Putamen (tissue), 1 donor: Measurements from ENCODE around the gene ABHD16B.

Experiments used
- DNase-seq: peaks from one replicate; pipeline ENCODE4 v3.0.0-alpha.2; 2016; ENCODE audit warnings: low spot score

ABHD16B gene

DNA sequence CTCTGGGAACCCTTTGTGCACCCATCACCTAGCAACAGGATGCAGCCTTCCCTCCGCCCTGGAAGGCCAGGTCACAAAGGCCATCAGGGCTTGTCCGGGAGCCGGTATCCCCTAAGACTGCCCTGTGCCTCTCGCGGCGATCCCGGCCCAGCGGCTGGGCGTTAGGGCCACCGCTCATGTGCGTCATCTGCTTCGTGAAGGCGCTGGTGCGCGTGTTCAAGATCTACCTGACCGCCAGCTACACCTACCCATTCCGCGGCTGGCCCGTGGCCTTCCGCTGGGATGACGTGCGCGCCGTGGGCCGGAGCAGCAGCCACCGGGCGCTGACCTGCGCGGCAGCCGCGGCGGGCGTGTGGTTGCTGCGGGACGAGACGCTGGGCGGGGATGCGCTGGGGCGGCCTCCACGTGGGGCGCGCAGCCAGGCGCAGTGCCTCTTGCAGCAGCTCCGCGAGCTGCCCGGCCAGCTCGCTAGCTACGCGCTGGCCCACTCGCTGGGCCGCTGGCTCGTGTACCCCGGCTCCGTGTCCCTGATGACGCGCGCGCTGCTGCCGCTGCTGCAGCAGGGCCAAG, at the start of gene ABHD16B:
ABHD16B (plus strand) TSS at position 134 of the 570 bp plus-strand sequence; CDS start at position 177, 43 bp downstream.
- DNase-seq, result no peak

DNA sequence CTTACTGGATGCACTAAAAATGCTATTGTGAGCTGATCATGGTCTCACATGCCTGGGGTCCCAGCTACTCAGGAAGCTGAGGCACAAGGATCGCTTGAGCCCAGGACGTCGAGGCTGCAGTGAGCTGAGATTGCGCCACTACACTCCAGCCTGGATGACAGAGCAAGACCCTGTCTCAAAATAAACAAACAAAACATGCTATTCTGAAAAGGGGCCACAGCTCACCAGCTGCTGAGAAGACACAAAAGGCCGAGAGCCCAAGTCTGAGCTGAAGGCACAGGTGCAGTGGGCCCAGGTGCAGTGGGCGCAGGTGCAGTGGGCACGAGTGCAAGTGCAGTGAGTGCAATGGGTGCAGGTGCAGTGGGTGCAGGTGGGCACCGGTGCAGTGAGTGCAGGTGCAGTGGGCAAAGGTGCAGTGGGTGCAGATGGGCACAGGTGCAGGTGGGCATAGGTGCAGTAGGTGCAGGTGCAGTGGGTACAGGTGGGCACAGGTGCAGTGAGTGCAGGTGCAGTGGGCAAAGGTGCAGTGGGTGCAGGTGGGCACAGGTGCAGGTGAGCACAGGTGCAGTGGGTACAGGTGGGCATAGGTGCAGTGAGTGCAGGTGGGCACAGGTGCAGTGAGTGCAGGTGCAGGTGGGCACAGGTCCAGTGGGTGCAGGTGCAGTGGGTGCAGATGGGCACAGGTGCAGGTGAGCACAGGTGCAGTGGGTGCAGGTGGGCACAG, 46.2 kb upstream of the ABHD16B start:
- no peak for DNase-seq

DNA sequence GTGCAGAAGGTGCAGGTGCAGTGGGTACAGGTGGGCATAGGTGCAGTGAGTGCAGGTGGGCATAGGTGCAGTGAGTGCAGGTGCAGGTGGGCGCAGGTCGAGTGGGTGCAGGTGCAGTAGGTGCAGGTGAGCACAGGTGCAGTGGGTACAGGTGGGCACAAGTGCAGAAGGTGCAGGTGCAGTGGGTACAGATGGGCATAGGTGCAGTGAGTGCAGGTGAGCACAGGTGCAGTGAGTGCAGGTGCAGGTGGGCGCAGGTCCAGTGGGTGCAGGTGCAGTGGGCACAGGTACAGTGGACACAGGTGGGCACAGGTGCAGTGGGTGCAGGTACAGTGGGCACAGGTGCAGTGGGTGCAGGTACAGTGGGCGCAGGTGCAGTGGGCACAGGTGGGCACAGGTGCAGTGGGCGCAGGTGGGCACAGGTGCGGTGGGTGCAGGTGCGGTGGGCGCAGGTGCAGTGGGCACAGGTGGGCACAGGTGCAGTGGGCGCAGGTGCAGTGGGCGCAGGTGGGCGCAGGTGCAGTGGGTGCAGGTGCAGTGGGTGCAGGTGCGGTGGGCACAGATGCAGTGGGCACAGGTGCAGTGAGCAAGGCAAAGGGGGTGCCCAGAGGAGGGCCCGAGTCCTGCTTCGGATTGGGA, 45.6 kb upstream of the ABHD16B start:
- DNase-seq, result no peak

DNA sequence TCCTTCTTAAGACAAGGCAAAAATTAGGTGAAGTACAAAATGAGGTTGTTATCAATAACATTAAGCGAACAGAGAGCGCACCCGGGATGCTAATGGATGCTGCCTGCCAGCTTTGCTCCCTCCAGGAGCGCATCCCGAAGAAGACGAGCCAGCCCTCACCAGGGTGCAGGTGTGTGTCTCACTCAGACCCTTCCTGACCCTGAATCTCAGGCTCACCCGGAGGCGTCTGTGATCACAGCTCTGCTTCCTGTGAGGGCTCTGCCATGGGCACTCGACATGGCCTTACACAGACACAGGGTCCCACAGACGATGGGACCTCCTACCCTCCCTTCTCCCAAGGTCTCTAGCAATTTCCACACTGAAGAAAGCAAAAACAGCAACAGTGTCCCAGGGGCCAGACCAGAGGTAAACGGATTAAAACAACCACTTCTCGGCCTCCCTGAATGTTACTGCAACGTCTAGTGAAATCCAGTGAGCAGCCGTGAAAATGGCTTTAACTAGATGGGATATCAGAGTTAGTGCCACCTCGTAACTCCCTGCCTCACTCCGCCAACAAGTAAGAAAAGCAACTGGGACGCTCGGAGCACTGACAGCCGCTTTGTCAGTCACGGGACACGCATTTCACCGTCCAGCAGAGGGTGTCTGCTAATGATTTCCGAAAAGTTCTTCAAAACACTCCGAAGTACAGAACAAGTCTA, 41.9 kb upstream of the ABHD16B start:
- DNase-seq, result no peak

GRCh38 chr20:63821811-63822210, 39.5 kb upstream of the ABHD16B start:
- DNase-seq, result no peak

DNA sequence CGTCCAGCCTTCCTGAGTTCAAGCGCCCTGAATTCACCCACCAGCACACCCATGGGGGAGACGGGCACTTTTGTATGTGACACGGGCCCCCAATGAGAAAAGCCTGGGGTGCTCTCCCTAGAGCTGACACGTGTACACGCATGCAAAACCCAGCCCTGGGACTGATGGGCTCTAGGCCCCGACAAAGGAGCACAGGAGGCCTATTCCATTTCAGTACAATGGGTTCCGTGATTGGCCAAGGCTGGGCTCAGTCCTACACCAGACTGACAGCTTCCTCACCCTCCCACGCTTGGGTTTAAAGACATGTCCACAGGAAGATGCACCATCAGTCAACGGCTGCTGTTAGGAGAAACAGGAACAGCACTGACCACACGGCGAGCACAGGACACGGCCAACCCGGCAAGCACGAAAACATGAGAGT, 39.0 kb upstream of the ABHD16B start:
- no peak for DNase-seq

DNA sequence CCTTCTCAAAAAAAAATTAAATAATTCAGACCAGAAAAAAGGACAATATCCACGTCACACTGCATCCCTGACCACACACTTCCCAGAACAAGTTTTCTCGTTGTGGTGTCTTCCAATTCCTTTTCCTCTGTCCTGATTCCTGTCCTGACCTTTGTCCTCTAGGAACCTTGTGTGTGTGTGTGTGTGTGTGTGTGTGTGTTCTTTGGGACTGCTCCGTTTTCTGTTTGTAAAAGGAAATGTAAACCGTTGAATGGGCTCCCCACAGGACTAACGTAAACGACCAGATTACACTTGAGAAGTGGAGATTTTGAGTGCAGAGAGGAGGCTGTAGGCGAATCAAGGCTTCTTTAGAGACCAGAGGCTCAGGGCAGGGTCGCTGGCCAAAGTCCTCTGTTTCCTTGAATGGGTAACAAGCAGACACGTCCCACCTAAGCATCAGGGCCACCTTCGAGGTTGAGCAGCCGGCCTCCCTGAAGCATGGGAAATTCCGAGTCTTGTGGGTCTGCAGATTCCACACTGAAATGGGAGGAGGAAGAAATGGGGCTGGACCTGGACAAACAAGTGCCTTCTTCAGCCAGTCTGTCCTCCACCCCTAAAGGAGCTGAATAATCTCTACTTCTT, 37.5 kb upstream of the ABHD16B start:
- no peak for DNase-seq

- DNase-seq, result no peak
Observed at GRCh38 chr20:63825331-63826118, 35.8 kb upstream of the ABHD16B start.

GRCh38 chr20:63826753-63827152, 34.5 kb upstream of the ABHD16B start:
- DNase-seq, result no peak

DNA sequence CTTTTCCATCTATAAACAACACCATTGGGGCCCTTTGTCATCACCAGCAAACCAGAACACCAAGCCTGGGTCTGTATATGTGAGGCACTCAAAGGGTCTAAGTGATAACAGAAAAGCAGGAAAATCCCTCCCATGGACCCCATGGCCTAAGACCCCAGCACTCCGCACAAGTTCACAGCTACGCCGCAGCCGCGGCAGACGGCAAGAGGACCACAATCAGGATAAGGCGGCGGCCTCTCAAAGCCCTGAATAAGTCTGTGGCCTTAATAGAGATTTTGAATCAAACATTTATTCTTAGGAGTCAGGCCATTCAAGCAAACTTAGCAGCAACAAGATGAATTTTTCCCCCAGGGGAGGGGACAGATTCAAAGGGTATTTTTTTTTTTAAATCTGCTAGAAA, 33.2 kb upstream of the ABHD16B start:
- DNase-seq, result no peak

GRCh38 chr20:63828545-63828944, 32.8 kb upstream of the ABHD16B start:
- no peak for DNase-seq

DNA sequence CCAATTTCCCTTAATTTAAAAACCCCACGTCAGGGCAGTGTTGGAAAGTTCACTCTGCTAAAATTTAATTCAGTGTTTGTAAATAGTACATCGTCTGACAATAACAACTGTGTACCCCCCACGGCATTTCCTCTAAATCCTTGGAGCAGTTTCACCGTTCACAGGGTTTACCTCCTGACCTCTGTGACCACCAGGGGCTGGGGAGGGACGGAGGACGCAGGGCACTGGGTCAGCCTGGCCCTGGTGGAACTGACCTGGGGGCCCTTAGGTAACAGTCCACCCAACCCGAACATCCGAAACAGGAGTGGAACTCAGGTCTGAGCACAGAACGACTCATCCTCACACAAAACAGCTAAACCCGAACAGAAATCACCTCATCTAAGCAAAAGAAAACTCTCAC, 32.3 kb upstream of the ABHD16B start:
- DNase-seq, result no peak

GRCh38 chr20:63829603-63829944, 31.7 kb upstream of the ABHD16B start:
- DNase-seq, result no peak

GRCh38 chr20:63829945-63830835, 31.1 kb upstream of the ABHD16B start:
- no peak for DNase-seq

- DNase-seq, result no peak
Observed at GRCh38 chr20:63830841-63831588, 30.3 kb upstream of the ABHD16B start, which contains the start of gene ZBTB46. ZBTB46 (minus strand) TSS chr20:63831264; CDS start chr20:63790757, 40,507 bp downstream.

GRCh38 chr20:63831646-63831992, 29.7 kb upstream of the ABHD16B start:
- DNase-seq, result no peak

- DNase-seq, result no peak
Observed at GRCh38 chr20:63831993-63832686, 29.2 kb upstream of the ABHD16B start.

DNA sequence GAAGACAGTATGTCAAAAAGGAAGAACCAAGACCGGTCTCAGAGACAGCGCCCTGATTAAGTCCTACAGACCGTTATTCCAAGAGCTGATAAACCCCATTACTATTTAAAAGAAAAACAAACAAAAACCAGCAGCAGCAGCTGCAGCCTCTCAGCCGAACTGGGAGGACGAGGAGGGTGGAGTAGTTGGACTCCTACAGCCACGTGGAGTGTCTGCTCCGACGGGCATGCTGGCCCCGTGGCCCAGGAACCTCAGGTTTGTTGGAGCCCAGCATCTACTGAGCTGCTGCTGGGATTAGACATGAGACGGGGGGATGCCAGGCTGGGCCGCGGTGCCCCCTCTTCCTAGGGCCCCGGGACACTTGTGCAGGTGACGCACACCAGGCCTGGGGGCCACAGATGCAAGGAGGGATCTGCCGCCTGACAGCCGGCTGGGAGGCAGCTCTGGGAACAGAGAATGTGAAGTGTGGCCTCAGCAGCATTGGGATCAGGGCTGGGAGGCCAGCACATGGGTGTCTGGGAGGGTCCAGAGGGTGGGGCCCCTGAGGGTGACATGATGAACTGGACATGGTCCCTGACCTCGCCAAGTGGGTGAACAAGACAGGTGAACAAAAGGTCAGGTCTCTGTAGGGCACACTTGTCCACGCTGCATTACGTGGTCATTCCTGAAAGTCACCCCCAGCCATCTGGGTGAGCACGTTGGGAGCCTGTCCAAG, 27.4 kb upstream of the ABHD16B start:
- no peak for DNase-seq

DNA sequence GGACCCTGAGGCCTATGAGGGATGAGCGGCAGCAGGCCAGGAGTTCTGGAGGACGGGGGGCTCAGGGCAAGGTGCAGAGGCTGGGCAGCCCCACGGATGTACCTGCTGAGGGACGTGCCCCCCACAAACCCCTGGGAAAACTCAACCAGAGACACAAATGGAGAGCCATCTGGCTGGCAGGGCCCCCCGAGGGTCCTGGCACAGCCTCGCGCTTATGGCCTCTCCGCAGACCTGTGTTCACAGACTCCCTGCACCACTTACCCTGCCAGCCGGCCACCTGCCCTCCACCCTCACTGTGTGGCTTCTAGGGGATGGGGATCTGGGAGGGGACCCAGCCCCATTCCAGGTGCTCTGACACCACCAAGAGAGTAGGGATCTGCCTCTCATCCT, 26.8 kb upstream of the ABHD16B start:
- DNase-seq, result no peak
